K562 (cell line): Measurements from ENCODE around the gene NIPBL. TPM values are rescaled to one million over a fixed set of nuclear protein-coding genes. Genes with fewer than 3 reads are reported as not detected.

ENCODE experiments used
- BMI1 ChIP-seq: fragments of 150-350 bp; IDR thresholded peaks from 2 replicates; pipeline ENCODE4 v1.6.1; 2014; ENCODE audit warnings: low read length
- CEBPG ChIP-seq, 3 experiments: fragments of 200-800 bp in 1 of 3; sonication (Bioruptor generic) in 1 of 3; sonication (generic) in 1 of 3; formaldehyde crosslinking in 1 of 3; IDR thresholded peaks in 2 of 3; conservative IDR thresholded peaks in 1 of 3; 2 replicates each; pipeline versions ENCODE4 v1.6.1 to v1.8.0; 2016 to 2022; ENCODE audit warnings: missing compliant biosample characterization in 2 of 3, missing genetic modification characterization in 2 of 3, mild to moderate bottlenecking in 1 of 3, missing genetic modification reagents in 1 of 3
- MYBL2 ChIP-seq, 2 experiments: fragments of 450-650 bp in 1 of 2; sonication (generic) in 1 of 2; formaldehyde crosslinking in 1 of 2; IDR thresholded peaks; 2 replicates each; pipeline versions ENCODE4 v1.6.1 to v1.8.1; 2017 to 2022; ENCODE audit warnings: borderline replicate concordance in 1 of 2, inconsistent platforms in 1 of 2, low read depth in 1 of 2, mild to moderate bottlenecking in 1 of 2, missing genetic modification reagents in 1 of 2, moderate library complexity in 1 of 2
- NFYB ChIP-seq: IDR thresholded peaks from 2 replicates; pipeline ENCODE4 v1.6.1; 2011; ENCODE audit warnings: mild to moderate bottlenecking, moderate library complexity; ENCODE audit not compliant: insufficient read length; ENCODE audit errors: extremely low read depth
- SRSF3 ChIP-seq: fragments of 200-400 bp; formaldehyde crosslinking; IDR thresholded peaks from 2 replicates; pipeline ENCODE4 v1.6.1; 2016; ENCODE audit warnings: mild to moderate bottlenecking, low read length, moderate library complexity; ENCODE audit not compliant: insufficient read depth
- SRSF7 ChIP-seq: fragments of 200-400 bp; formaldehyde crosslinking; optimal IDR thresholded peaks from 2 replicates; pipeline ENCODE3; 2017; ENCODE audit warnings: mild to moderate bottlenecking, low read depth, low read length
- XRCC3 ChIP-seq: fragments of 450-650 bp; IDR thresholded peaks from 2 replicates; pipeline ENCODE4 v1.6.1; 2017; ENCODE audit warnings: mild to moderate bottlenecking, moderate library complexity
- ZNF431 ChIP-seq: sonication (generic); formaldehyde crosslinking; IDR thresholded peaks from 2 replicates; pipeline ENCODE4 v1.8.0; 2022; ENCODE audit warnings: mild to moderate bottlenecking, missing genetic modification reagents
- polyA plus RNA-seq, 8 experiments: library from polyadenylated mRNA; depleted of rRNA in 4 of 8; stranded (reverse) in 5 of 8; unstranded in 3 of 8; fragments of >200 nt; fragmentation: Nextera tagmentation in 2 of 8; fragmentation: Illumina TruSeq in 1 of 8; extraction: Ambion mirVana in 2 of 8; extraction: Trizol in 1 of 8; gene quantifications; 2 replicates each; pipeline versions ENCODE4 v1.2.1 to v1.2.3, GENCODE V29; 2011 to 2014; ENCODE audit warnings: inconsistent platforms in 1 of 8, missing spikeins in 1 of 8
- total RNA-seq, 7 experiments: library from RNA; depleted of rRNA in 6 of 7; stranded (reverse); fragments of >200 nt in 6 of 7; fragmentation: Illumina TruSeq in 2 of 7; extraction: Trizol in 2 of 7; gene quantifications; 2 replicates each; pipeline versions ENCODE4 v1.2.1 to v1.2.3, GENCODE V29; 2011 to 2021; ENCODE audit warnings: low replicate concordance in 1 of 7
- TF ChIP-seq, protein P1 (sequence below), 2 experiments: fragments of 200-800 bp in 1 of 2; sonication (Bioruptor generic) in 1 of 2; sonication (generic) in 1 of 2; formaldehyde crosslinking in 1 of 2; IDR thresholded peaks in 1 of 2; conservative IDR thresholded peaks in 1 of 2; 2 replicates each; pipeline versions ENCODE4 v1.5.0 to v1.6.1; 2016 to 2020; ENCODE audit warnings: missing compliant biosample characterization in 1 of 2, missing genetic modification characterization in 1 of 2, missing genetic modification reagents in 1 of 2
- TF ChIP-seq, protein P2 (sequence below): fragments of 250-450 bp; sonication (Bioruptor Pico); IDR thresholded peaks from 2 replicates; pipeline ENCODE4 v1.5.1; 2021; ENCODE audit warnings: mild to moderate bottlenecking
- TF ChIP-seq, protein P3 (sequence below): fragments of 450-650 bp; IDR thresholded peaks from 2 replicates; pipeline ENCODE4 v1.6.1; 2017; ENCODE audit warnings: mild to moderate bottlenecking, moderate library complexity
- TF ChIP-seq, protein P4 (sequence below): fragments of 250-450 bp; sonication (Bioruptor Pico); IDR thresholded peaks from 2 replicates; pipeline ENCODE4 v1.9.0; 2021; ENCODE audit warnings: mild to moderate bottlenecking
- TF ChIP-seq, protein P5 (sequence below): fragments of 250-450 bp; sonication (Bioruptor Pico); IDR thresholded peaks from 2 replicates; pipeline ENCODE4 v1.9.0; 2021; ENCODE audit warnings: mild to moderate bottlenecking, inconsistent platforms

Gene NIPBL
- total and polyA plus RNA-seq, 9 of the 15 experiments (the other 6 are each of a cell fraction or from before 2014, with no cell fraction given) = 12.9 to 56.7 (median 38.9) TPM

DNA sequence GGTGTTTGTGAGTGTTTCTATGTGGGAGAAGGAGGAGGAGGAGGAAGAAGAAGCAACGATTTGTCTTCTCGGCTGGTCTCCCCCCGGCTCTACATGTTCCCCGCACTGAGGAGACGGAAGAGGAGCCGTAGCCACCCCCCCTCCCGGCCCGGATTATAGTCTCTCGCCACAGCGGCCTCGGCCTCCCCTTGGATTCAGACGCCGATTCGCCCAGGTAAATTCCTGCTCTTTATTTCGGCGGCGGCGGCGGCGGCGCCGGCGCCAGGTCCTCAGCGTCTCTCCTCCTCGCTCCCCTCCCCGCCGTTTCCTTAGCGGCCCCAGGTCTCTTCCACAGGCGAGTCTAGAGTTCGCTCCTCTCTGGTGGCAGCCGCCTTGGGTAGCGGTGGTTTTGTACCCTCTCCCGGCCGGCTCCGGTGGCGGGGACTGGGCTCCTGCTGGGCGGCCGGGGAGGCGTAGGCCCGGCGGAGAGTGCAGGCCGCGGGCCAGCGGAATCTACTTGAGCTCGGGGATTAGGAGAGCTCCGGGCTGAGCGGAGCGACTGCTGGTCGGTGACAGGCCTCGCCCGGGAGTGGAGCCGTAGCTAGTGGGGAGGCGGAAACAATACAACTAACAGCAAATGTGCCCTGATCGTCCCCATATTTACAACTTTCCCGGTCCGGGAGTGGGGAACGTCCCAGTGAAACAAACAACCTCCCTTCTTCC is 547 bp downstream of the NIPBL start (continued):
- TF ChIP-seq BMI1 (no peak), XRCC3 (no peak), CEBPG (CRISPR knock-in tag; IDR thresholded peaks at IDR 0.05) (no peak), CEBPG (tag; conservative IDR thresholded peaks at IDR 0.05 in 1 of 2, IDR thresholded peaks at IDR 0.05 in 1 of 2) (no peak), NFYB (no peak), SRSF7 (no peak), ZNF431 (no peak), SRSF3 (no peak), MYBL2 (IDR thresholded peaks at IDR 0.05; ENCODE audit: low read depth) (no peak), MYBL2 (CRISPR knock-in tag; IDR thresholded peaks at IDR 0.05; ENCODE audit: borderline replicate concordance) (no peak)
- TF ChIP-seq, protein P1, sequence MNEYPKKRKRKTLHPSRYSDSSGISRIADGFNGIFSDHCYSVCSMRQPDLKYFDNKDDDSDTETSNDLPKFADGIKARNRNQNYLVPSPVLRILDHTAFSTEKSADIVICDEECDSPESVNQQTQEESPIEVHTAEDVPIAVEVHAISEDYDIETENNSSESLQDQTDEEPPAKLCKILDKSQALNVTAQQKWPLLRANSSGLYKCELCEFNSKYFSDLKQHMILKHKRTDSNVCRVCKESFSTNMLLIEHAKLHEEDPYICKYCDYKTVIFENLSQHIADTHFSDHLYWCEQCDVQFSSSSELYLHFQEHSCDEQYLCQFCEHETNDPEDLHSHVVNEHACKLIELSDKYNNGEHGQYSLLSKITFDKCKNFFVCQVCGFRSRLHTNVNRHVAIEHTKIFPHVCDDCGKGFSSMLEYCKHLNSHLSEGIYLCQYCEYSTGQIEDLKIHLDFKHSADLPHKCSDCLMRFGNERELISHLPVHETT (CRISPR knock-in tag; conservative IDR thresholded peaks at IDR 0.05 in 1 of 2, IDR thresholded peaks at IDR 0.05 in 1 of 2) = peak in 1 of 2 experiments; percentile 77; a peak in 1 of 4 replicates
- TF ChIP-seq, protein P2, sequence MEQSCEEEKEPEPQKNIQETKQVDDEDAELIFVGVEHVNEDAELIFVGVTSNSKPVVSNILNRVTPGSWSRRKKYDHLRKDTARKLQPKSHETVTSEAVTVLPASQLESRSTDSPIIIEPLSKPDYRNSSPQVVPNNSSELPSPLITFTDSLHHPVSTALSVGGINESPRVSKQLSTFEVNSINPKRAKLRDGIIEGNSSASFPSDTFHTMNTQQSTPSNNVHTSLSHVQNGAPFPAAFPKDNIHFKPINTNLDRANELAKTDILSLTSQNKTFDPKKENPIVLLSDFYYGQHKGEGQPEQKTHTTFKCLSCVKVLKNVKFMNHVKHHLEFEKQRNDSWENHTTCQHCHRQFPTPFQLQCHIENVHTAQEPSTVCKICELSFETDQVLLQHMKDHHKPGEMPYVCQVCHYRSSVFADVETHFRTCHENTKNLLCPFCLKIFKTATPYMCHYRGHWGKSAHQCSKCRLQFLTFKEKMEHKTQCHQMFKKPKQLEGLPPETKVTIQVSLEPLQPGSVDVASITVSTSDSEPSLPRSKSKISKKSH (CRISPR knock-in tag) = no peak
- TF ChIP-seq, protein P3, sequence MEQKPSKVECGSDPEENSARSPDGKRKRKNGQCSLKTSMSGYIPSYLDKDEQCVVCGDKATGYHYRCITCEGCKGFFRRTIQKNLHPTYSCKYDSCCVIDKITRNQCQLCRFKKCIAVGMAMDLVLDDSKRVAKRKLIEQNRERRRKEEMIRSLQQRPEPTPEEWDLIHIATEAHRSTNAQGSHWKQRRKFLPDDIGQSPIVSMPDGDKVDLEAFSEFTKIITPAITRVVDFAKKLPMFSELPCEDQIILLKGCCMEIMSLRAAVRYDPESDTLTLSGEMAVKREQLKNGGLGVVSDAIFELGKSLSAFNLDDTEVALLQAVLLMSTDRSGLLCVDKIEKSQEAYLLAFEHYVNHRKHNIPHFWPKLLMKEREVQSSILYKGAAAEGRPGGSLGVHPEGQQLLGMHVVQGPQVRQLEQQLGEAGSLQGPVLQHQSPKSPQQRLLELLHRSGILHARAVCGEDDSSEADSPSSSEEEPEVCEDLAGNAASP = no peak
- TF ChIP-seq, protein P4, sequence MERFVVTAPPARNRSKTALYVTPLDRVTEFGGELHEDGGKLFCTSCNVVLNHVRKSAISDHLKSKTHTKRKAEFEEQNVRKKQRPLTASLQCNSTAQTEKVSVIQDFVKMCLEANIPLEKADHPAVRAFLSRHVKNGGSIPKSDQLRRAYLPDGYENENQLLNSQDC = 0 out of 2 replicates have a peak, but pooled peaks have one; percentile 55
- TF ChIP-seq, protein P5, sequence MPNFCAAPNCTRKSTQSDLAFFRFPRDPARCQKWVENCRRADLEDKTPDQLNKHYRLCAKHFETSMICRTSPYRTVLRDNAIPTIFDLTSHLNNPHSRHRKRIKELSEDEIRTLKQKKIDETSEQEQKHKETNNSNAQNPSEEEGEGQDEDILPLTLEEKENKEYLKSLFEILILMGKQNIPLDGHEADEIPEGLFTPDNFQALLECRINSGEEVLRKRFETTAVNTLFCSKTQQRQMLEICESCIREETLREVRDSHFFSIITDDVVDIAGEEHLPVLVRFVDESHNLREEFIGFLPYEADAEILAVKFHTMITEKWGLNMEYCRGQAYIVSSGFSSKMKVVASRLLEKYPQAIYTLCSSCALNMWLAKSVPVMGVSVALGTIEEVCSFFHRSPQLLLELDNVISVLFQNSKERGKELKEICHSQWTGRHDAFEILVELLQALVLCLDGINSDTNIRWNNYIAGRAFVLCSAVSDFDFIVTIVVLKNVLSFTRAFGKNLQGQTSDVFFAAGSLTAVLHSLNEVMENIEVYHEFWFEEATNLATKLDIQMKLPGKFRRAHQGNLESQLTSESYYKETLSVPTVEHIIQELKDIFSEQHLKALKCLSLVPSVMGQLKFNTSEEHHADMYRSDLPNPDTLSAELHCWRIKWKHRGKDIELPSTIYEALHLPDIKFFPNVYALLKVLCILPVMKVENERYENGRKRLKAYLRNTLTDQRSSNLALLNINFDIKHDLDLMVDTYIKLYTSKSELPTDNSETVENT (CRISPR knock-in tag) = 0 out of 2 replicates have a peak, but pooled peaks have one; percentile 27
